ENCODE measurements around the gene FCHSD2.

The FCHSD2 gene

GRCh38 chr11:73142128-73142377 lies at the start of gene FCHSD2:
Gene FCHSD2, minus strand, starts transcription at chr11:73142318. Its CDS starts 441 bp downstream, at chr11:73141877.
- DNase-seq (ENCODE audit: low read depth in 2 of 2): peak in 1 of 2 experiments; percentile 49

GRCh38 chr11:73191151-73191550 lies 49.0 kb upstream of the FCHSD2 start:
- no peak for DNase-seq (ENCODE audit: low read depth in 2 of 2)

GRCh38 chr11:73190557-73190885 lies 48.4 kb upstream of the FCHSD2 start:
- no peak for DNase-seq (ENCODE audit: low read depth in 2 of 2)

GRCh38 chr11:73189723-73190556 lies 47.8 kb upstream of the FCHSD2 start:
- no peak for DNase-seq (ENCODE audit: low read depth in 2 of 2)

- DNase-seq (ENCODE audit: low read depth in 2 of 2): no peak
Observed at GRCh38 chr11:73189315-73189714, 47.2 kb upstream of the FCHSD2 start.

GRCh38 chr11:73188301-73188700 lies 46.2 kb upstream of the FCHSD2 start:
- DNase-seq (ENCODE audit: low read depth in 2 of 2): no peak

- no peak for DNase-seq (ENCODE audit: low read depth in 2 of 2)
Observed at GRCh38 chr11:73187854-73188253, 45.7 kb upstream of the FCHSD2 start.

GRCh38 chr11:73186886-73187285 lies 44.8 kb upstream of the FCHSD2 start:
- DNase-seq (ENCODE audit: low read depth in 2 of 2): no peak

- DNase-seq (ENCODE audit: low read depth in 2 of 2): no peak
Observed at GRCh38 chr11:73186294-73186850, 44.3 kb upstream of the FCHSD2 start.

GRCh38 chr11:73185680-73186293 lies 43.7 kb upstream of the FCHSD2 start:
- DNase-seq (ENCODE audit: low read depth in 2 of 2): no peak

- peak; percentile 9 to 56 for DNase-seq (ENCODE audit: low read depth in 2 of 2)
Observed at GRCh38 chr11:73184953-73185671, 43.0 kb upstream of the FCHSD2 start.

- no peak for DNase-seq (ENCODE audit: low read depth in 2 of 2)
Observed at GRCh38 chr11:73182824-73183321, 40.8 kb upstream of the FCHSD2 start.

- no peak for DNase-seq (ENCODE audit: low read depth in 2 of 2)
Observed at GRCh38 chr11:73178681-73179080, 36.6 kb upstream of the FCHSD2 start.

- peak; percentile 68 to 69 for DNase-seq (ENCODE audit: low read depth in 2 of 2)
Observed at GRCh38 chr11:73177778-73178539, 35.8 kb upstream of the FCHSD2 start.

- no peak for DNase-seq (ENCODE audit: low read depth in 2 of 2)
Observed at GRCh38 chr11:73177380-73177777, 35.3 kb upstream of the FCHSD2 start.

- no peak for DNase-seq (ENCODE audit: low read depth in 2 of 2)
Observed at GRCh38 chr11:73176874-73177155, 34.7 kb upstream of the FCHSD2 start.

- no peak for DNase-seq (ENCODE audit: low read depth in 2 of 2)
Observed at GRCh38 chr11:73176145-73176873, 34.2 kb upstream of the FCHSD2 start.

GRCh38 chr11:73175551-73176144 lies 33.5 kb upstream of the FCHSD2 start:
- no peak for DNase-seq (ENCODE audit: low read depth in 2 of 2)

- DNase-seq (ENCODE audit: low read depth in 2 of 2): no peak
Observed at GRCh38 chr11:73174495-73174791, 32.3 kb upstream of the FCHSD2 start.

- no peak for DNase-seq (ENCODE audit: low read depth in 2 of 2)
Observed at GRCh38 chr11:73173755-73174494, 31.8 kb upstream of the FCHSD2 start.
